Measurements from ENCODE around the gene CADPS.

The CADPS gene

GRCh38 chr3:62768896-62769295 lies 106.3 kb downstream of the CADPS start:
- TF ChIP-seq CTCF (IDR thresholded peaks at IDR 0.05) = no peak
- Histone ChIP-seq H3K36me3 (no peaks in the 10 kb centered on the region), H3K27ac (no peak overlapping the region), H3K4me1 (ENCODE audit: control insufficient read depth in 1 of 2, insufficient read depth in 1 of 2, low read depth in 1 of 2, low read length in 1 of 2) (no peaks in the 10 kb centered on the region), H3K4me3 (ENCODE audit: low read depth in 1 of 2, low read length in 1 of 2) (no peak overlapping the region), H3K9me3 (no peaks in the 10 kb centered on the region), H3K27me3 (no peaks in the 10 kb centered on the region)

- Histone ChIP-seq H3K9me3 (no peaks in the 10 kb centered on the region), H3K36me3 (no peaks in the 10 kb centered on the region), H3K27ac (no peak overlapping the region), H3K4me1 (ENCODE audit: control insufficient read depth in 1 of 2, insufficient read depth in 1 of 2, low read depth in 1 of 2, low read length in 1 of 2) (no peaks in the 10 kb centered on the region), H3K27me3 (no peaks in the 10 kb centered on the region), H3K4me3 (ENCODE audit: low read depth in 1 of 2, low read length in 1 of 2) (no peak overlapping the region)
- TF ChIP-seq CTCF (IDR thresholded peaks at IDR 0.05) = no peak
Observed at GRCh38 chr3:62761711-62762110, 113.5 kb downstream of the CADPS start.

- Histone ChIP-seq H3K27ac (no peak overlapping the region), H3K4me3 (ENCODE audit: low read depth in 1 of 2, low read length in 1 of 2) (no peak overlapping the region), H3K36me3 (no peaks in the 10 kb centered on the region), H3K9me3 (no peaks in the 10 kb centered on the region), H3K27me3 (no peaks in the 10 kb centered on the region), H3K4me1 (ENCODE audit: control insufficient read depth in 1 of 2, insufficient read depth in 1 of 2, low read depth in 1 of 2, low read length in 1 of 2) (no peaks in the 10 kb centered on the region)
- TF ChIP-seq CTCF (IDR thresholded peaks at IDR 0.05) = no peak
Observed at GRCh38 chr3:62761311-62761710, 113.9 kb downstream of the CADPS start.

GRCh38 chr3:62758296-62759066 lies 116.7 kb downstream of the CADPS start:
- no peaks in the 10 kb centered on the region for H3K9me3 ChIP-seq
- H3K4me3 ChIP-seq (ENCODE audit: low read depth in 1 of 2, low read length in 1 of 2) = no peak overlapping the region
- H3K27ac ChIP-seq = no peak overlapping the region
- H3K27me3 ChIP-seq = no peaks in the 10 kb centered on the region
- no peaks in the 10 kb centered on the region for H3K4me1 ChIP-seq (ENCODE audit: control insufficient read depth in 1 of 2, insufficient read depth in 1 of 2, low read depth in 1 of 2, low read length in 1 of 2)
- H3K36me3 ChIP-seq = no peaks in the 10 kb centered on the region
- TF ChIP-seq CTCF (IDR thresholded peaks at IDR 0.05) = no peak

- Histone ChIP-seq H3K4me3 (ENCODE audit: low read depth in 1 of 2, low read length in 1 of 2) (no peak overlapping the region), H3K27me3 (no peaks in the 10 kb centered on the region), H3K4me1 (ENCODE audit: control insufficient read depth in 1 of 2, insufficient read depth in 1 of 2, low read depth in 1 of 2, low read length in 1 of 2) (no peaks in the 10 kb centered on the region), H3K36me3 (no peaks in the 10 kb centered on the region), H3K9me3 (no peaks in the 10 kb centered on the region), H3K27ac (no peak overlapping the region)
- TF ChIP-seq CTCF (IDR thresholded peaks at IDR 0.05) = no peak
Observed at GRCh38 chr3:62757045-62757444, 118.2 kb downstream of the CADPS start.

Data from neutrophil (primary cell).